Loucy (cell line): ENCODE results near the gene PRR30.
"Not testable (repeated sequence)": the region's sequence is repeated elsewhere in the genome, so short reads cannot be mapped to it uniquely, and the experiment has no call there.

Experiments used
- H2AFZ ChIP-seq: fragments of 200-600 bp; sonication (generic); 2 replicates; pipeline ENCODE4 v1.6.0; 2016; ENCODE audit warnings: antibody characterized with exemption, mild to moderate bottlenecking, low read length, moderate library complexity
- H3F3A ChIP-seq: fragments of 200-600 bp; 2 replicates; pipeline ENCODE4 v1.6.0; 2016; ENCODE audit warnings: antibody characterized with exemption, low read depth, mild to moderate bottlenecking
- H3K27me3 ChIP-seq: fragments of 200-600 bp; sonication (generic); 2 replicates; pipeline ENCODE4 v1.6.1; 2014; ENCODE audit warnings: low read length, mild to moderate bottlenecking; ENCODE audit not compliant: insufficient read depth, poor library complexity, severe bottlenecking
- H3K36me3 ChIP-seq: fragments of 200-600 bp; sonication (generic); 2 replicates; pipeline ENCODE4 v1.6.1; 2016; ENCODE audit warnings: low read length; ENCODE audit not compliant: insufficient read depth
- H3K4me1 ChIP-seq: fragments of 200-600 bp; sonication (generic); 2 replicates; pipeline ENCODE4 v1.5.1; 2014; ENCODE audit warnings: low read length, mild to moderate bottlenecking; ENCODE audit not compliant: insufficient read depth, poor library complexity, severe bottlenecking
- H3K4me2 ChIP-seq: fragments of 200-600 bp; sonication (generic); 2 replicates; pipeline ENCODE4 v1.6.0; 2014; ENCODE audit warnings: antibody characterized with exemption, low read length, low read depth, mild to moderate bottlenecking; ENCODE audit not compliant: poor library complexity, severe bottlenecking
- H3K4me3 ChIP-seq: fragments of 200-600 bp; sonication (generic); 2 replicates; pipeline ENCODE4 v1.5.1; 2014; ENCODE audit warnings: low read length, mild to moderate bottlenecking, mixed read lengths; ENCODE audit not compliant: poor library complexity, severe bottlenecking
- H3K79me2 ChIP-seq: fragments of 200-600 bp; sonication (generic); 2 replicates; pipeline ENCODE4 v1.6.1; 2014; ENCODE audit warnings: low read length; ENCODE audit not compliant: insufficient read depth
- H3K9ac ChIP-seq: fragments of 200-600 bp; sonication (generic); 2 replicates; pipeline ENCODE4 v1.6.0; 2014; ENCODE audit warnings: mild to moderate bottlenecking, low read depth, low read length, moderate library complexity; ENCODE audit not compliant: poor library complexity, severe bottlenecking
- H3K9me2 ChIP-seq: fragments of 200-600 bp; sonication (generic); replicated peaks from 2 replicates; pipeline ENCODE4 v1.6.1; 2016; ENCODE audit warnings: low read depth, low read length, mixed read lengths
- H3K9me3 ChIP-seq: fragments of 200-600 bp; sonication (generic); 2 replicates; pipeline ENCODE4 v1.6.1; 2014; ENCODE audit warnings: mild to moderate bottlenecking, antibody characterized with exemption, low read length, low read depth; ENCODE audit not compliant: insufficient read depth
- H4K20me1 ChIP-seq: fragments of 200-600 bp; sonication (generic); 2 replicates; pipeline ENCODE4 v1.6.0; 2014; ENCODE audit warnings: antibody characterized with exemption, low read length, mild to moderate bottlenecking; ENCODE audit not compliant: insufficient read depth, poor library complexity, severe bottlenecking
- CTCF ChIP-seq: fragments of 200-600 bp; sonication (generic); conservative IDR thresholded peaks from 2 replicates; pipeline ENCODE4 v1.5.1; 2014; ENCODE audit warnings: mild to moderate bottlenecking, antibody characterized with exemption, low read length
- EZH2phosphoT487 ChIP-seq: fragments of 200-600 bp; IDR thresholded peaks from 2 replicates; pipeline ENCODE4 v1.6.1; 2018; ENCODE audit warnings: antibody characterized with exemption, mild to moderate bottlenecking, moderate library complexity, borderline replicate concordance

The PRR30 gene

GRCh38 chr2:27178469-27178868 lies 39.3 kb upstream of the PRR30 start:
- H3K4me3 ChIP-seq: no peak overlapping the region
- no peaks in the 10 kb centered on the region for H3K9me2 ChIP-seq
- no peaks in the 10 kb centered on the region for H3F3A ChIP-seq
- no peak overlapping the region for H2AFZ ChIP-seq
- no peak overlapping the region for H3K9ac ChIP-seq
- no peaks in the 10 kb centered on the region for H3K36me3 ChIP-seq
- H3K27me3 ChIP-seq: no peaks in the 10 kb centered on the region
- H3K9me3 ChIP-seq: no peaks in the 10 kb centered on the region
- H3K4me2 ChIP-seq: no peak overlapping the region
- H3K4me1 ChIP-seq: no peaks in the 10 kb centered on the region
- no peaks in the 10 kb centered on the region for H3K79me2 ChIP-seq
- TF ChIP-seq CTCF (no peak), EZH2phosphoT487 (no peak)
- no peaks in the 10 kb centered on the region for H4K20me1 ChIP-seq

DNA sequence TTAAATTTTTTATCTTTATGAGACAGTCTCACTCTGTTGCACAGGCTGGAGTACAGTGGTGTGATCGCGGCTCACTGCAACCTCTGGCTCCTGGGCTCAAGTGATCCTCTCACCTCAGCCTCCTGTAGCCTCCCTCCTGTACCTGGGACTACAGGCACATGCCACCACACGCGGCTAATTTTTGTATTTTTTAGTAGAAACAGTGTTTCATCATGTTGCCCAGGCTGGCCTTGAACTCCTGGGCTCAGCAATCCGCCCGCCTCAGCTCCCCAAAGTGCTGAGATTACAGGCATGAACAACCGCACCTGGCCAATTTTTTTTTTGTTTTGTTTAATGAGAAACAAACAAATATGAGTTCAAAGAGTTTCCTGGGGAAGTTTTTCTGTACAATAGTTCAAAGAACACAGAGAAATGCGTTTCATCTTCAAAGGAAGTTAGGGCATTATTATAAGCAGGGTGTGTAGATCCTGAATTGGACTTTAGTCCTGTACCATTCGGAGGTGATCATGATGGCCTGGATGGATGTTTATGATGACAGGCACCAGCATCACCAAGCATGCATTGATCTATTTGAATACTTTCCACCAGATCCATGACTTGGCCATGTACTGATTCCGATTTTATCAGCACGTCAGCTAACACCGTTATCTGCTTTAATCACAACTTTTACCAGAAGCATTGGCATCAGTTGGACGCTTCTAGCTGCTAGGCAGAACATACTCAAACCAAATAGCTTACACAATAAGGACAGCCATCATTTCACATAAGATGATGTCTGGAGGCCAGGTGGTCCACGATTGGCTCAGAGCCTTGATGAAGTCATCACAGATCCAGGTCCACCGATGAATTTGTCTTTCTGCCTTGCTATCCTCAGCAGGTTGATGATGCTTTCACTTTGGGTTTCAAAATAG lies 38.5 kb upstream of the PRR30 start:
- TF ChIP-seq CTCF (no peak), EZH2phosphoT487 (no peak)
- Histone ChIP-seq H3K9me3 (no peaks in the 10 kb centered on the region), H4K20me1 (no peaks in the 10 kb centered on the region), H3K4me2 (no peak overlapping the region), H3K27me3 (no peaks in the 10 kb centered on the region), H3K79me2 (no peaks in the 10 kb centered on the region), H3K36me3 (no peaks in the 10 kb centered on the region), H3K9me2 (no peaks in the 10 kb centered on the region), H3K4me3 (no peak overlapping the region), H3K4me1 (no peaks in the 10 kb centered on the region), H2AFZ (no peak overlapping the region), H3K9ac (no peak overlapping the region), H3F3A (no peaks in the 10 kb centered on the region)

GRCh38 chr2:27175781-27176180 lies 36.6 kb upstream of the PRR30 start:
- not testable (repeated sequence) for H3K4me1 ChIP-seq, H3K4me2 ChIP-seq, H3K36me3 ChIP-seq, H3F3A ChIP-seq, H3K4me3 ChIP-seq, H3K9me2 ChIP-seq, H3K27me3 ChIP-seq, H3K9ac ChIP-seq, H4K20me1 ChIP-seq, H3K9me3 ChIP-seq, H3K79me2 ChIP-seq, H2AFZ ChIP-seq

GRCh38 chr2:27175330-27175729 lies 36.1 kb upstream of the PRR30 start:
- no peak overlapping the region for H3K9ac ChIP-seq
- no peak overlapping the region for H3K4me2 ChIP-seq
- H3K9me2 ChIP-seq: no peaks in the 10 kb centered on the region
- no peaks in the 10 kb centered on the region for H3K9me3 ChIP-seq
- no peaks in the 10 kb centered on the region for H3K36me3 ChIP-seq
- H4K20me1 ChIP-seq: no peaks in the 10 kb centered on the region
- no peaks in the 10 kb centered on the region for H3K27me3 ChIP-seq
- H3K79me2 ChIP-seq: no peaks in the 10 kb centered on the region
- no peak for TF ChIP-seq EZH2phosphoT487
- TF ChIP-seq CTCF: no peak
- no peaks in the 10 kb centered on the region for H3F3A ChIP-seq
- H3K4me1 ChIP-seq: no peaks in the 10 kb centered on the region
- no peak overlapping the region for H3K4me3 ChIP-seq
- H2AFZ ChIP-seq: no peak overlapping the region
